ENCODE data around the gene DDO.

DNA sequence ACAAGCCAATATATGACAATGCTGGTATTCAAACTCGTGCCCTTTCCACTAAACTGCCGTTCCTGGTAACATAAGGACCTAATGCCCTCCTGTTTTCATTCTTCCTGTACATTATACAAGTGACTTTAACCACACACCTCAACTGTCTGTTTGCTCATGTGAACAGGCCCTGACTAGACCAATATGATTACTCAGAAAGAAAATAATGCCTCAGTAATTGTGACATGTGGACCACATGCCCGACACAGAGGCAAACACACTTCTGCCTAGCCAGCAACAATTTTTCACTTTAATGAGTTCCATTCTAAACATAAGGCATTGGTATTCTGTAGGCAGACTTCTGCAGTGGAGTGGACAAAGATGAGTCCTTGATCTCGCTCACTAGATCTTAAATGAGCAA lies 31.0 kb upstream of the DDO start:
- no peak for TF ChIP-seq EZH2 (IDR thresholded peaks at IDR 0.05; ENCODE audit: insufficient read depth, poor library complexity, severe bottlenecking)
- TF ChIP-seq EZH2phosphoT487 (IDR thresholded peaks at IDR 0.05; ENCODE audit: insufficient read depth, low read depth): no peak

All from GM23248 (cell line).